SK-N-DZ (cell line): Measurements from ENCODE around the gene PITPNM3.
"Not testable (repeated sequence)": the region's sequence is repeated elsewhere in the genome, so short reads cannot be mapped to it uniquely, and the experiment has no call there.

Source experiments
- DNase-seq: peaks from one replicate; pipeline ENCODE4 v3.0.0-alpha.2; 2015; ENCODE audit warnings: low spot score

Gene PITPNM3

DNA sequence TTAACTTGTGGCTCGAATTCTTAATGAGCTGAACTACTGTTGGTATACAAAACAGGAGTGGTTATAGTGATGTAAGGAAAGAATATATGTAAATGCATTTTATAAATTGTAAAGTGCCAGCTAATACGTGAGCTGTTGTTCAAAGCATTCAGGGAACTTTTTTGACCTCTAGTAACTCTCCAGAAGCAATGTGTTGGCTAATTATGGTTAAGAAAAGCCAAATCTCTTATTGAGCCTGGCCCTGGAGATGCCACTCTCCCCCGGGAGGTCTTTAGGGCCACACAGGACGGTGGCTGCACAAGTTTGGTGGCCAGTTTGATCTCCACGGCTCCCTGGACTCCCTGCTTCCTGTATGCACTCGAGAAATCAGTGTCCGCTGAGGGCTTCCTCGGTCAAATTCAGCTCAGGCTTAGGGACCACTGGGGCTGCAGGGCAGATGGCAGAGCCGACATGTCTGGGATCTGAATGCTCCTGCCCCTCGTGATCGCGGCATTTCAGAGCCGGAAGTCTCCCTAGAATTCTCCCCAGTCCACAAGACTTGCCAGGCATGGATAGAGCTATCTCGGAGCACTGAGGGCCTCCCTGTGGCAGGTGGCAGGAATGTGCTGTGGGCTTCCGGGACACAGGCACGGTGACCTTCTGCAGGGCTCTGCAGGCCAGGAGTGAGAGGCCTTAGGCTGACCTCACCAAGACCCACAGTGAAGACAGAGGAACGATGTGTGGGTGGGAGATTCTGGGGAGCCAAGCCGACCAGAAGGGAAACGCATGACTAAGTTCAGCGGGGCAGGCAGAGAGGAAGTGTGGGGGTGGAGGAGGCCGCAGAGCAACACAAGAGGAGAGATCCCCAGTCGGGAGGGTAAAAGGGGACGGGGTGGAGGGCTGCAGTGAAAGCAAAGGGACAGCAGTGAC is 18.6 kb upstream of the PITPNM3 start:
- no peak for DNase-seq

DNA sequence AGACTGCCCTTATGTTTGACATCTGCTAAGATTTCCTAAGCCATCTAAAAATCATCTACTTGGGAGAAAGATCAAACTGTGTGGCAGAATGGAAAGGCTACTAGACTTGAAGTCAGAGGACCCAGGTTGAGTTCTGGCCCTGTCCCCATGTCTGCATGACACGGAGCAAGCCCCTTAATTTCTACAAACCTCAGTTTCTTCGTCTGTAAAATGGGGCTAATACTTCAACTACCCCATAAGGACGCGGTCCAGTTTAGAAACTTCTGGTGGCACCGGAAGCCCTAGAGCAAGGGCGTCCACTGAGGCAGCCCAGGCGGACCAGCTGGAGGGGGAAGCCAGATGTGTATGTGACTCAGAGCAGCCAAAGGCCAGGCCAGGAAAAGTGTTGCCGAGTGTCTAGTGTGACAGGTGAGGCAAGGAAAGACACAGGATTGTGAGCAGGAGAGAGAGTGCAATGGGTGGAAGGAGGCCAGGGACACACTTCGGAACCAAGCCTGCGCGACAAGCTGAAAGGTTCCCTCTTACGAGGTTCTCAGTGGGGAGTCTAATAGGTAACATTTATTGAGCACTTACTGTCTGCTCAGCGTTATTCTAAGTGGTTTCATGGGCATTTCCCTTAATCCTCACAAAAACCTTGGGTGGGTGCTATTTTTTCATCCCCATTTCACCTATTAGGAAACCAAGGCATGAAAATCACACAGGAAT is 17.8 kb upstream of the PITPNM3 start:
- no peak for DNase-seq

DNA sequence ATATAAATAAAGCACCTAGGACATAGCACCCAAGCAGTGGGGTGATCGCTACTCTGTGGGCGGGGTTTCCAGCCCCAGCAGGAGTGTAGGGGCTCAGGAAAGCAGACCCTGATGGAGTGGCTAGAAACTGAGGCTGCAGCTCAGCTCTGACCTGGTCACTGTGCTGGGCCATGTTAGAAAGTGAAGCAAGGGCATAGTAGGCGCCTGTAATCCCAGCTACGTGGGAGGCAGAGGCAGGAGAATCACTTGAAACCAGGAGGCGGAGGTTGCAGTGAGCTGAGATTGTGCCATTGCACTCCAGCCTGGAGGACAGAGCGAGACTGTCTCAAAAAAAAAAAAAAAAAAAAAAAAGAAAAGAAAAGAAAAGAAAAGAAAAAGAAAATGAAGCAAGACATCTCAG is 17.1 kb upstream of the PITPNM3 start:
- DNase-seq: not testable (repeated sequence)

DNA sequence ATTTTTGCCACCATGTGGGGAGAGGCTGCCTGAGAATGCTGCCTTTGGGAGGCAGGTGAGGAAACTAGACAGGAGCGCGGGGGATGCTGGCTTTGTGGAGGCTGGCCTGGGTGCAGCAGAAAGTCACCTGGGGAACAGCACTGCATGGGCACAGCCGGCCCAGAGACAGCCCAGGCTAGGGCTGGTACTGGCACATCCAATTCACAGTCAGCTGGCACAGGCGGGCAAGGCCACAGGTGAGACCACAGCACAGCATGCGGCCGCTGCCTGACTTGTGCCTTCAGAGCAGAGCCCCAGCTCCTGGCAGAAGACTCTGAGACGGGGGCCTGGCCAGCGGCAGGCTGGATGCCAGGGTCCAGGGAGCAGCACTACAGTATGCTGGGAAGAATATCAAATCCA is 16.6 kb upstream of the PITPNM3 start:
- DNase-seq: no peak

DNA sequence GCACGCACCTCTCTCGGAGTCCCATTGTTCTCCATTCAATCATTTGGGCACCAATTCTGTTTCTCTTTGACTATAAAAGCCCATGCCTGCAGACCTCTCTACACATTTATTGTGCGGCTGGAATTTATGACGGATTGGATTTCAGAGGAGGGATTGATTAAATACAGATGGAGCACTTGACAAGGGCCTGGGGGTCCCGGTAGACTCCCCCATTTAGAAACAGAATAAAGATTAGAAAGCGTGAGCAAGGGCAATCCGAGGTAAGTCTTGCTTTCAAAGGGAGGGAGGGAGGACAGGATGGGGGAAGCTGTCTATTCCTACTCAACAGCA is 15.1 kb upstream of the PITPNM3 start:
- DNase-seq: no peak

DNA sequence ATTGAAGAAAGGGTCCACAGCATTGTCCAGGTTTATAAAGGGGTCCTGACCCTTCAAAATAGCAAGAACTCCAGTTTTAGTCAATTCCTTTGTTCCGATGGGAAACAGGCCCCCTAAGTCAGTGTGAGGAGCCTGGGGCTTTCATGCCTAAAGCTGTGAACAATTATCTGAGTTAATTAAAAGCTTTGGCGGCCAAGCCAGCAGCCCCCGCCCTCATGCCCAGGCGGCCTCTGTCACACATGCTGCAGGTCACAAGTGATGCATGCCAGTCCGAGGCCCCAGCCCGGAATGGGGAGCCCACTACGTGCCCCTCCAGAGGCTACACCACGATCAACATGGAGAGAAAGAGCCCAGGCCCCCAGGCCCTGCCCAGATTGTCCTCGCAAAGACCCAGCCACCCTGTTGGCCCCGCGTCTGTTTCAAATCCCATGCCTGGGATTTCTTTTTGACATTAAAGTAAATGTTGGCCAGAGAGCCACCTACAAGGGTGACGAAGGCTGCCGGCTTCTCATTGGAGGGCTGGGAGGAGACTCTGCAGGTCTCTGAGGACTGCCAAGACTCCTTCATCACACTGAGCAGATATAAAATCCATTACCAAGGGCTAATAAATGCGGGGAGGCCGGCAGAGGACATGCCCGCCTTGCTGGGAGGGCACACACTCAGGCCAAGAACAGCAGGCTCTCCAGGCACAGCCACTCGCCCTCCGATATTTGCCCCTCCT is 14.5 kb upstream of the PITPNM3 start:
- DNase-seq: no peak

DNA sequence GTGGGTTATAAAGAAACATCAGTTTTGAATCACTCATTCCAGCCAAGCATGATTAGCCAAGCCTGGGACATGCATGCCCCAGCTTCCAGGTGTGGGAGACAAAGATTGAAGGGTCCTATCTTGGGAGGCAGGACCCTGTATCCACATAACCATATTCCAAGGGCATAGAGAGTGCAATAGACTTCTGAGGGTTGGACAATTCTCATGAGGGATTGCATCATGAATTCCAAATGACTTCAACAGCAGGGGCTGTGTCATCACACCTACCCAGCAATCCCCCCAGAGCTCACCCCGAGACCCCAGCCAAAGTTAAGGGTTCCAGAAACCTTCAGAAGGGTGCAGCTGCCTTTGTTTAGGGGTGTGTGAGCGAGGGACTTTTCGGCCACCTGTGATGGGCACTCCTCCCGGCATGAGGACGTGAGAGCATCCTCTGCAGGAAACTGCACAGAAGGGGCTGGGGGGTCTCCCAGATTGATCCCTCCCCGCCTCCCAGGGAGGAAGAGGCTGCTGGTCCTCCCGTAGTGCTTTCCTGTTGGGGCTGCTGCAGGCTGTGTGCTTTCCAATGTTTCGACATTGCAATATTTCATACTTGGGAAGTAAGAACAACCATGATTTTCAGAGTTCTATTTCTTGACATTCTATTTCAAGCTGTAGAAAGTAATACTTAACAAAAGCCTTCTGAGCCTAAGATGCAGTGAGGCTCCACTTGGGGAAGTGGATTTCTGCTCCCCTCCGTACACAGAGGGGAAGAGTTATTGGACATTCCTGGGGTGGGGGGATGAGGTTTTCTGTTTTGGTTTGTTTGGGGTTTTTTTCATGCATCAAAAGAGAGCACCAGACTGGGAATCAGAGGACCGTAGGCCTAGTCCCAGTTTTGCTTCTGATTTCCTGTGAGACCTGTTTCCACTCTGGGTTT is 13.3 kb upstream of the PITPNM3 start:
- DNase-seq: no peak

DNA sequence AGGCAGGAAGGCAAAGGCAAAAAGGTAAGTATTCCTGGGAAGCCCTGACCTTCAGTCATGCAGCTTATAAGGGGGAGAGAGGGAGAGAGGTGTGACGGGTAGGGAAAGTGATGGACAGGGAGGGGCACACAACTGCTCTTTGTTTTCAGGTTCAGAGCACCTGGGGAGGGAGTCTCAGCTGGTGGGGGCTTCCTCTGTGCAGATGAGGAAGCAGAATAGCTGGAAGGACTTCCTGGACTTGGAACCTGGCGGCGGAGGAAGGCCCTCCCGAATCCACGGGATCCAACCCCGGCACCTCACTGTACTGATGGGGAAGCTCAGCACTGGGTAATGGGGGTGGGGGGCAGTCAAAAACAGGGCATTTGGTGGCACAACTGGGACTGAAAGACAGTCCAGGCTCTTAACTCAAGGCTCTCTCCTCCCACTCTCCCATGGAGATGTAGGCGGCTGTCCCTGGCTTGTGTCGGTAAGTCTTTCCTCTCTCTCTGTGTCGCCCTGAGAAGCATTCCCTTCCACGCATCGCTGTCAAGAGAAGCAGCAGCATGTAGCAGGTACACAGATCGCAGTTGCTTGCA is 11.9 kb upstream of the PITPNM3 start:
- no peak for DNase-seq

DNA sequence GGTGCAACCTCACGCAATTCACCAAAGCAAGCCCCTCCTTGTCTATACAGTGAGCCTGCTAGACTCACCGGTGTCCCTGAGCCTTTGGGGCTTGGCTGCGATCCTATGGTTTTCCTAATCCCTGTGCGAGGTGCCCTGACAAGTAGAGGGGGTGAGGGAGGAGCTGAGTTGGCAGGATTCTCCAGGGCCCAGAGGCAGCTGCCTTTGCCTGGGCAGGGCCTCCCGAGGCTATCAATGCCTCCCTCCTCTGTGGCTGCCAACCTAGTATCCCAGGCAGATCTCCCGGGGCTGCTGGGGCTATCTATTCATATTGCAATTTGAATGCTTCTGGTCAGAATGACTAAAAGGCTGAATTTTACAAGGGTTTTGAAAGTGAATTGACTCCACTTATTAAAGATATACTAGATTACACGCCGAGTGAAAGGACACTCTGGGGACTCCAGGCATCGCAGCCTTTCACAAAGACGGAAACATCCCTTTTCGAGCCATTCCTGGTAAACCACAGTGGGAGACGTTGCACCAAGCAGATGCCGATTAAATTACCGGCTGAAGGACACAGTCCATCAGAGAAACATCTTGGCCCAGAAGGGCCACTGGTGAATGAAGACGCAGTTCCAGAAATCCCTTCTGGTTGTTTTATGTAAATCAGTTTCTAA is 11.3 kb upstream of the PITPNM3 start:
- DNase-seq: no peak

DNA sequence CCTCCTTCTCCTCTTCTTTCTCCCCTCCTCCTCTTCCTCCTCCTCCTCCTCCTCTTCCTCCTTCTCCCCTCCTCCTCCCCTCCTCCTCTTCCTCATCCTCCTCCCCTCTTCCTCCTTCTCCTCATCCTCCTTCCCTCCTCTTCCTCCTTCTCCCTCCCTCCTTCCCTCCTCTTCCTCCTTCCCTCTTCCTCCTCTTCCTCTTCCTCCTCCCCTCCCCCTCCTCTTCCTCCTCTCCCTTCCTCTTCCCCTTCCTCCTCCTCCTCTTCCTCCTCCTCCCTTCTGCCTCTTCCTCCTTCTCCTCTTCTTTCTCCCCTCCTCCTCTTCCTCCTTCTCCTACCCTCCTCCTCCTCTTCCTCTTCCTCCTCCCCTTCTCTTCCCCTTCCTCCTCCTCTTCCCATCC is 5.1 kb upstream of the PITPNM3 start:
- DNase-seq: no peak

DNA sequence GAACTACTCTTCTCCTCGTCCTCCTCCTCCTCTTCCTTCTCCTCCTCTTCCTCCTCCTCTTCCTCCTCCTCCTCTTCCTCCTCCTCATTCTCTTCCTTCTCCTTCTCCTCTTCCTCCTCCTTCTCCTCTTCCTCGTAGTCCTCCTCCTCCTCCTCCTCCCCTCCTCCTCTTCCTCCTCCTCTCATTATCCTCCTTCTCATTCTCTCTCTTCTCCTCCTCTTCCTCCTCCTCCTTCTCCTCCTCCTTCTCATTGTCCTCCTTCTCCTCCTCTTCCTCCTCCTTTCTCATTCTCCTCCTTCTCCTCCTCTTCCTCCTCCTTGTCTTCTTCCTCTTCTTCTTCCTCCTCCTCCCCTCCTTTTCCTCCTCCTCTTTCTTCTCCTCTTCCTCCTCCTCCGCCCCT is 4.1 kb upstream of the PITPNM3 start:
- no peak for DNase-seq

DNA sequence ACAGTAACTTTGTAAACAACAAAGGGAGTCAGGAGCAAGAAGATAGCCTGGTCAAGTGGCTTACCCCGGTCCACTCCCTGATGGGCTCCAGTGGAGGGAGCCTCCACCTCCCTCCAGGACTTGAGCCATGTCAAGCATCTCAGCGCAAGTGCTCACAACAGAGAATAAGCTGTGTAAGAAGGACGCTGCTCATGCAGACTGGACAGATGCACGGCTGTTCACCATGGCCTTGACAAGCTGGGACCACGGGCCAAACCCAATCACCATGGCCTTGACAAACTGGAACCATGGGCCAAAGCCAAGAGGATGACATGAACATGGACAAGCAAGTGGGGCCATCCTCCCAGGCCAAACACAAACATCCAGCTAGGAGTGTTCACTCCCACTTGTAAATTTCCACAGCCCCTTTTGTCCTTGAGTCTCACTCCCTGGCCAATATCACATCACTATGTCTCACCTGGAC is 3.4 kb upstream of the PITPNM3 start:
- no peak for DNase-seq

DNA sequence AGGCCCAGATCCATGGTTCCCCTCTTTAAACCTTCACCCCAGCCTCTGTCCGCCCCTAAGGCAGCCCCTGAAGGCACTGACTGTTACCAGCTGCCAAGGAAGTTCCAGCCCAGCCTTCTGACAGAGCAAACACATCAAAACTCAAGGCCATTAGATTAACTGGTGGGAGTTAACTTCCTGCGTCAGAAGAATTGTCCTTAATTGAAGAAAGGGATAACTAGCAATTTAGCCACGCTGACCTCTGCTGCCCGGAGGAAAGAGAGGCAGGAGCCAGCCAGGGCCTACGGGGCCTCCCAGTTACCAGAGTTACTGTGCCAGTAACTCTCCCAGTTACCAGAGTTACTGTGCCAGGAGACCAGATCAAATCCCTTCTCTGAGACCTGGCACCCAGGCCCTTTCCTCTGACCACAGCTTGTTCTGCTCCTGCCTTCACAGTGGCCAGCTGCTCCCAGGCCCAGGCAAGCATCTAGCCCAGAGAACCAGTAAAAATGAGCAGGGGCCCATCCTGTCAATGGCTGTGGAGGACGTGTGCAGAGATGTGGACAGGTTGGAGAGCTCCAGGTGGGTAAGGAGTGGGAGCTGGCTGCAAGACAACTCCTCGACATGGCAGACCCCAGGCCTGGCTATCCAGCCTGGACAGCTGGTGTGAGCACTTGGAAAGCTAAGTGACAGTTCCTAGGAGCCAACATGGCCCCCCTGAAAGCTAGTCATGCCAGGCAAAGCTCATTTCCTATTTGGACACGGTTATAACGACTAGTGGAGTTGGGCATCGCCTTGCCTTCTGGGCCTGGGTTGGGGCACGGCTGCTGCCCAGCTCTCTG is 2.8 kb upstream of the PITPNM3 start:
- DNase-seq: no peak

DNA sequence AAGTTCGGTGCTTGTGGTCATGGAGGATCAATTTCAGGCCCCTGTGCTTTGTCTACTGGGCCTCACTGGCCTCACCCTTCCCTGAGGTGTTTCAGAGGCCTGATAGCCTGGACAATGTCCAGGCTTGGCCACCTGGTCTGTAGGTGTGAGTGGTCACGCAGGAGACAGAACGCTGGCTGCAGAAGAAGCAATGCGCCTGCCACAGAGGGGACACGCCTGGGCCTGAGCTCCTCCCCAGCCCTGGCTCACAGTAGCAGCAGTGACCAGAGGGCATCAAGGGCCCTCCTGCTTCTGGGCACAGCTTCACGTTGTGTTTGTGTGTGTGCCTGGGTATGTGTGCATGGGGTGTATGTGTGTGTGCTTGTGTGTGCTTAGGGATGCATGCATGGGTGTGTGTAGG is 1.9 kb upstream of the PITPNM3 start:
- no peak for DNase-seq

DNA sequence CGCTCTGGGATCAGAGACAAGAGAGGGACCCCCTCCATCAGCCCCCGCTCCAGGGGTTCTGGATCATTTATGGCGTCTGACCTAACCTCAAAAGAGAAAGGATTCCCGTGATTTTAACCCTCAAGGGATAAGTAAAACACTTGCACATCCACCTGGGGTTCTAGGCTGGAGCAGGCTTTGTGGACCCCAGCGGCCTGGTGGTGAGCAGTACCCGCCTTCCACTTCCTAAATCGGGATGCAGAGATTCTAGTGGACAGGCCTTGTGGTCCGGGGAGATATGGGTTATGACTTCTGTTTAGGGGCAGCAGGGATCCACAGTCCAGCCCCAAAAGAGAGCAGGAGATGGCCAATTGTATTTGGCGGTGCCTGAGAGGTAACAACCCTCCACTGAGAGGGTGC is 684 bp upstream of the PITPNM3 start:
- no peak for DNase-seq

DNA sequence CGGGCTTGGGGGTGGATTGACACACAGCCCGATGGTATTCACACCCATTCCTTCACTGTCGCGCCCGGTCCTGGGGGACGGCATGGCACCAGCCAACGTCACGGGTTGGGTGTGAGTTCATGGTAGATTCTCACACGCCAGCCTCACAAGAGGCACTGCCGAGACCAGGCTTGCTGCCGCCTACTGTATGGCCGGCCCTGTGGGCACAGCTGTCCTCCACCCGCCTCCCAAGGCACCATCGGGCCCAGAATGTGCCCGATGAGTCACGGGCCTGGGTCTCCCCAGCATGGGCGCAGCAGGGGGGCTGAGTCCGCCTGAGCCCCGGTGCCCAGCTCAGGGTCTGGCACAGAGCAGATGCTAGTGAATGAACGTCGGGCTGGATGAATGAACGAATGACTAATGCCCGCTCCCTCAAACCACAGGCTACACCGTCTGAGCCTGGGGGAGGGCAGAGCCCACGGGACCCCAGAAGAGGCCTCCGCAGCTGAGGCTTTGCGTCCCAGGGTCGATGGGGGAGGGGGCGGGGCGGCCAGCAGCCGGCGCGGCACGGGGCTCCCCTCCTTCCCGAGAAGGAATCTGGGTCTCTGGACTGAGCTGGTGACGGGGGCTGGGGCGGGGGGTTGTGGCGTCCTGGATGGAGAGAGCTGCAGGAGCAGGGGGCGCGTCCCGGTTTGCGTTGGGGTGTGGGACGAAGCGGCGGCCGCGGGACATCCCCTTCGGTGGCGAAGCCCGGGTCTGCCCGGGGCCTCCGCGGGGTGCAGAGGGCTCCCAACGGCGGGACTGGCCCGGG is 829 bp downstream of the PITPNM3 start:
- DNase-seq: no peak

DNA sequence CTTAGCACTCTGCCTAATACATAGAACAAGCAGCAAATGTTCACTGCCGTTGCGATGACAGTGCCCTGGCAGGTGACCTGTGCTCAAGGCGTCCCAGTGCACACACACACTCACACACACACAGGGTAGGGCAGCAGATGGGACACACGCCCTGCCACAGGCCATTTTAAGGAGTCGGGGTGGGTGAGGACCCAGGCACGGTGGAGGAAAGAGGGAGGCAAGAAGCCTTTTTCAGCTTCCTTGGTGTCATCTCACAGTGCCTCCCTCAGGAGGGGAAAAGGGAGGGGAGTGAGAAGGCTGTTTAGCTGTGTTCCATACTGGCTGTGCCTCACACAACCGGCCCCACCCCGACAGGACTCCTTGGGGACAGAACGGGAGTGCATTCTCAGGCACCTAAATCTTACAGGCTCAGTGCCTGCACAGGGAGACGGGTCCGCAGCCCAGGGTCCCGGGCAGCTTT is 1.5 kb downstream of the PITPNM3 start:
- no peak for DNase-seq

DNA sequence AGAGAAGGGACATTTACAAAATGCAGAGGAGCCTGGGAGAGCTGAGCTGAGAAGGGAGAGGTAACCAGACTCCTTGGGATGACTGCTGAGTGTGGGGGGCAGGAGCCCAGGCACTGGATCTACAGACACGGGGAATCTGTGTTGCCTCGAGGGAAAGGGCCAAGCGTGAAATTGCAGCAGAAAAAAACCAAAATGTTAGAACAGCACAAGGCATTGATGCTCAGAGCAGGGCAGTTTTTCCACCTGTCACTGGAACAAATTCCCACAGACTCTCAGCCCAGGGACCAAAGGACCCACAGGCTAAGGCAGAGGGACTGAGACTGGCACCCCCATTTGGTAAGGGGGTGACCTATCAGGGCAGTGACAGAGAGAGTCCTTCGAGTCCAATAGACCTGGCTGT is 2.0 kb downstream of the PITPNM3 start:
- no peak for DNase-seq
